CD4-positive, alpha-beta T cell treated with Interleukin-15 for 4 hours (primary cell): ENCODE data around the gene RNASE11.
A peak's percentile ranks its signal among the peaks of the same experiment; 100 is the strongest.
"Not testable (repeated sequence)": the region's sequence is repeated elsewhere in the genome, so short reads cannot be mapped to it uniquely, and the experiment has no call there.

Experiments used
- DNase-seq: peaks from one replicate; pipeline ENCODE4 v3.0.0-alpha.2; 2020; ENCODE audit warnings: low spot score

RNASE11 gene

GRCh38 chr14:20614038-20614840, 26.4 kb upstream of the RNASE11 start:
- no peak for DNase-seq

- peak; percentile 87 for DNase-seq
These were observed 25.6 kb upstream of the RNASE11 start for GRCh38 chr14:20613094-20614037.

GRCh38 chr14:20612403-20612802, 24.6 kb upstream of the RNASE11 start:
- no peak for DNase-seq

GRCh38 chr14:20611277-20611676, 23.5 kb upstream of the RNASE11 start:
- DNase-seq = no peak

- peak; percentile 71 for DNase-seq
These were observed 22.4 kb upstream of the RNASE11 start for GRCh38 chr14:20610002-20610765.

GRCh38 chr14:20609215-20610001, 21.6 kb upstream of the RNASE11 start:
- DNase-seq = peak; percentile 83

GRCh38 chr14:20608383-20609110, 20.7 kb upstream of the RNASE11 start:
- DNase-seq = no peak

- DNase-seq = no peak
These were observed 19.8 kb upstream of the RNASE11 start for GRCh38 chr14:20607617-20608016.

GRCh38 chr14:20606902-20607242, 19.1 kb upstream of the RNASE11 start:
- DNase-seq = no peak

GRCh38 chr14:20606190-20606901, 18.5 kb upstream of the RNASE11 start:
- DNase-seq = no peak

GRCh38 chr14:20603813-20604690, 16.3 kb upstream of the RNASE11 start:
- DNase-seq = no peak

- DNase-seq = no peak
These were observed 14.8 kb upstream of the RNASE11 start for GRCh38 chr14:20602583-20602982.

- no peak for DNase-seq
These were observed 13.7 kb upstream of the RNASE11 start for GRCh38 chr14:20601522-20601921.

GRCh38 chr14:20597108-20597507, 9.3 kb upstream of the RNASE11 start:
- DNase-seq = no peak

- not testable (repeated sequence) for DNase-seq
These were observed 7.9 kb upstream of the RNASE11 start for GRCh38 chr14:20595726-20596125.

GRCh38 chr14:20592574-20592973, 4.8 kb upstream of the RNASE11 start:
- no peak for DNase-seq

GRCh38 chr14:20591235-20591634, 3.4 kb upstream of the RNASE11 start, which contains the start of gene RNASE12:
TSS of gene RNASE12 (minus strand) at chr14:20591376. CDS start at chr14:20590723, 653 bp downstream.
- no peak for DNase-seq

- no peak for DNase-seq
These were observed 3.9 kb downstream of the RNASE11 start for GRCh38 chr14:20583908-20584307.

GRCh38 chr14:20583142-20583541, 4.7 kb downstream of the RNASE11 start:
- DNase-seq = no peak
